Endodermal cell (in vitro differentiated cells): ENCODE results near the gene OR2M7. TPM values are rescaled to one million over a fixed set of nuclear protein-coding genes. Genes with fewer than 3 reads are reported as not detected.

Experiments
- DNase-seq: peaks from one replicate; pipeline ENCODE4 v3.0.0-alpha.2; 2017
- H3K27ac ChIP-seq: 2 replicates; pipeline ENCODE4 v1.5.1; 2013; ENCODE audit warnings: mild to moderate bottlenecking, low read depth, low read length, moderate library complexity
- H3K27me3 ChIP-seq: 2 replicates; pipeline ENCODE4 v1.6.1; 2013; ENCODE audit warnings: mild to moderate bottlenecking, low read length, moderate library complexity; ENCODE audit not compliant: insufficient read depth, control insufficient read depth, poor library complexity, severe bottlenecking
- H3K36me3 ChIP-seq: 2 replicates; pipeline ENCODE4 v1.7.0; 2013; ENCODE audit warnings: mild to moderate bottlenecking, low read length, moderate library complexity; ENCODE audit not compliant: control insufficient read depth, insufficient read depth
- H3K4me1 ChIP-seq: one replicate; pipeline ENCODE4 v1.7.0; 2013; ENCODE audit warnings: low read length; ENCODE audit not compliant: control insufficient read depth, insufficient read depth
- H3K4me3 ChIP-seq: 2 replicates; pipeline ENCODE4 v1.5.1; 2013; ENCODE audit warnings: mild to moderate bottlenecking, low read length, moderate library complexity
- H3K9ac ChIP-seq: 2 replicates; pipeline ENCODE4 v1.6.1; 2013; ENCODE audit warnings: mild to moderate bottlenecking, low read length, moderate library complexity; ENCODE audit not compliant: poor library complexity, severe bottlenecking; ENCODE audit errors: extremely low read depth
- H3K9me3 ChIP-seq: 2 replicates; pipeline ENCODE4 v1.6.1; 2013; ENCODE audit warnings: mild to moderate bottlenecking, low read length, moderate library complexity; ENCODE audit not compliant: control insufficient read depth
- H3K27ac Mint-ChIP-seq: 2 replicates; pipeline ENCODE4 v1.8.0; 2020; ENCODE audit warnings: mixed read lengths
- H3K27me3 Mint-ChIP-seq: 2 replicates; pipeline ENCODE4 v1.8.0; 2021; ENCODE audit warnings: mild to moderate bottlenecking, mixed read lengths; ENCODE audit not compliant: insufficient read depth
- H3K36me3 Mint-ChIP-seq: 2 replicates; pipeline ENCODE4 v1.8.0; 2020; ENCODE audit warnings: low read depth, mixed read lengths
- H3K4me1 Mint-ChIP-seq: 2 replicates; pipeline ENCODE4 v1.8.0; 2020; ENCODE audit warnings: mixed read lengths
- H3K4me3 Mint-ChIP-seq: 2 replicates; pipeline ENCODE4 v1.8.0; 2020; ENCODE audit warnings: mild to moderate bottlenecking, moderate library complexity, mixed read lengths
- H3K9me3 Mint-ChIP-seq: 2 replicates; pipeline ENCODE4 v1.8.0; 2020; ENCODE audit warnings: mild to moderate bottlenecking, mixed read lengths
- CTCF ChIP-seq: fragments of 200-600 bp; sonication (generic); conservative IDR thresholded peaks from 2 replicates; pipeline ENCODE4 v1.5.0; 2021; ENCODE audit warnings: antibody characterized with exemption, mild to moderate bottlenecking
- WGBS, 2 experiments: methylation state at CpG; one replicate each; pipeline versions ENCODE4 v1.1.5 to v1.1.7; 2013; ENCODE audit warnings: missing lambda C conversion rate in 2 of 2, mixed read lengths in 1 of 2; ENCODE audit not compliant: insufficient coverage in 1 of 2, insufficient read length in 1 of 2; 5-methylcytosine and 5-hydroxymethylcytosine counted together
- long read RNA-seq, 4 experiments: library from polyadenylated mRNA in 2 of 4; library from RNA in 1 of 4; library from capped mRNA in 1 of 4; stranded (forward) in 3 of 4; unstranded in 1 of 4; transcript quantifications; one replicate each; pipeline ENCODE4 v2.0.0, GENCODE V29; 2020 to 2021; ENCODE audit warnings: inconsistent platforms in 1 of 4
- polyA plus RNA-seq, 2 experiments: library from polyadenylated mRNA; stranded (reverse); fragments of 50-300 nt; gene quantifications; one replicate each; pipeline ENCODE4 v1.2.3, GENCODE V29; 2013
- total RNA-seq, 2 donors: library from RNA; stranded (reverse); fragmentation: NEBNext Ultra II Directional in 1 of 2; extraction: Animal tissue kit (Norgen Biotek cat#: 25700) in 1 of 2; gene quantifications; 2 replicates in 1 of 2; 3 replicates in 1 of 2; pipeline ENCODE4 v1.2.1, GENCODE V29; 2021

Gene OR2M7, protein sequence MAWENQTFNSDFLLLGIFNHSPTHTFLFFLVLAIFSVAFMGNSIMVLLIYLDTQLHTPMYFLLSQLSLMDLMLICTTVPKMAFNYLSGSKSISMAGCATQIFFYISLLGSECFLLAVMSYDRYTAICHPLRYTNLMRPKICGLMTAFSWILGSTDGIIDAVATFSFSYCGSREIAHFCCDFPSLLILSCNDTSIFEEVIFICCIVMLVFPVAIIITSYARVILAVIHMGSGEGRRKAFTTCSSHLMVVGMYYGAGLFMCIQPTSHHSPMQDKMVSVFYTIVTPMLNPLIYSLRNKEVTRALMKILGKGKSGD
- not detected for total RNA-seq
- polyA plus RNA-seq (2013, experiment 1 of 2): not detected
- not detected for polyA plus RNA-seq (2013, experiment 2 of 2)
- long read RNA-seq, experiment 1: 0 reads
- long read RNA-seq, experiment 2: 0 reads
- long read RNA-seq, experiment 3: 0 reads
- long read RNA-seq, experiment 4: 0 reads

DNA sequence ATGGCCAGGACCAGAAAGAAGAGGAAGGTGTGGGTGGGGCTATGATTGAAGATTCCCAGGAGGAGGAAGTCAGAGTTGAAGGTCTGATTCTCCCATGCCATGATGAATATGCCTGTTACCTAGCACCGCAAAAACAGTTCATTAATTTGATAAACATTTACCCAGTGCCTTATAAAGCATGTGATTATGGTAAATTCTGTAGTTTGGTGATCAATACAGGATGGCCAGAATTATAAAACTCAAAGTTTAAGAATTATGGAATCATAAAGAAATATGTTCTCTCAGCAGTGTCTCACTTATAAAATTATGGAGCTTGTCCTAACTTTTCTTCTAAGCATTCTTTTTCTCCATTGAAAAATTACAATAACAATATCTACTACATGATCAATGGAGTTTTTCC is at the start of gene OR2M7:
TSS of gene OR2M7 (minus strand) at position 101 of the 400 bp plus-strand sequence. CDS start at position 101, 0 bp downstream.
- Mint-ChIP-seq H3K27ac (no peak within 1 kb of the TSS), H3K9me3 (peaks cover 85% of the 10 kb centered on the region), H3K4me1 (no peaks in the 10 kb centered on the region), H3K27me3 (no peaks in the 10 kb centered on the region), H3K36me3 (peaks cover 4% of the 10 kb centered on the region), H3K4me3 (no peak within 1 kb of the TSS)
- WGBS, 2 experiments: 83% methylated on average over 1 of the region's 1 CpG; no CpG with 5 or more reads in 1 of the 2 experiments
- Histone ChIP-seq H3K36me3 (no peaks in the 10 kb centered on the region), H3K4me1 (no peaks in the 10 kb centered on the region), H3K27ac (no peak within 1 kb of the TSS), H3K27me3 (no peaks in the 10 kb centered on the region), H3K9ac (no peak within 1 kb of the TSS), H3K9me3 (peaks cover 66% of the 10 kb centered on the region), H3K4me3 (no peak within 1 kb of the TSS)
- DNase-seq: no peak
- TF ChIP-seq CTCF: no peak

DNA sequence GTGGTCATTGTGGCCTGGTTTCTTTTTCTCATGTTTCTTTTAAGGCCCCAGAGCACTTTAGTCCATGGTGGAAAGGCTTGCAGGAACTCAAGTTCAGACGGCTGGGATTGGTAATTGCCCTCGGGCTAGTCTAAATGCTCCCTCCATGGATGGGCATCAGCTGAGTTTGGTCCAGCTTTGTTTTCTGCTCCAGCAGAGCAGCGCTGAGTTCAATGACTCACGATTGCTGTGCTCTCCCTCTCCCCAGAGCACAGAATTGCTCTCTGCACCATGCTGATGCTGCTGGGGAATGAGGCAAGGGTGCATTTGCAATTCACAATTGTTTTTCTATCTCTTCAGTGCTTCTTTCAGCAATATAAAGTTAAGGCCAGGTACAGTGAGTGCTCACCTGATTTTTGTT is 49.4 kb upstream of the OR2M7 start:
- no peak overlapping the region for H3K27ac Mint-ChIP-seq
- peaks cover 95% of the 10 kb centered on the region for H3K9me3 Mint-ChIP-seq
- no peak overlapping the region for H3K27ac ChIP-seq
- no peak overlapping the region for H3K4me3 ChIP-seq
- no peaks in the 10 kb centered on the region for H3K36me3 ChIP-seq
- H3K36me3 Mint-ChIP-seq: no peaks in the 10 kb centered on the region
- WGBS, 2 experiments: 56 to 66% methylated on average over 4 of the region's 4 CpGs
- H3K27me3 Mint-ChIP-seq: no peaks in the 10 kb centered on the region
- peaks cover 88% of the 10 kb centered on the region for H3K9me3 ChIP-seq
- no peak overlapping the region for H3K4me3 Mint-ChIP-seq
- no peaks in the 10 kb centered on the region for H3K27me3 ChIP-seq
- no peaks in the 10 kb centered on the region for H3K4me1 Mint-ChIP-seq
- H3K4me1 ChIP-seq: no peaks in the 10 kb centered on the region
- DNase-seq: no peak
- TF ChIP-seq CTCF: no peak
- H3K9ac ChIP-seq: no peak overlapping the region

- TF ChIP-seq CTCF: no peak
- Histone ChIP-seq H3K27me3 (no peaks in the 10 kb centered on the region), H3K4me1 (no peaks in the 10 kb centered on the region), H3K27ac (no peak overlapping the region), H3K9ac (no peak overlapping the region), H3K4me3 (no peak overlapping the region), H3K36me3 (no peaks in the 10 kb centered on the region), H3K9me3 (peaks cover 90% of the 10 kb centered on the region)
- Mint-ChIP-seq H3K4me1 (no peaks in the 10 kb centered on the region), H3K9me3 (peaks cover 96% of the 10 kb centered on the region), H3K27me3 (no peaks in the 10 kb centered on the region), H3K4me3 (no peak overlapping the region), H3K36me3 (no peaks in the 10 kb centered on the region), H3K27ac (no peak overlapping the region)
- no peak for DNase-seq
- 65 to 73% methylated on average over 4 to 5 of the region's 5 CpGs for WGBS, 2 experiments
Observed at GRCh38 chr1:248372394-248372793, 48.0 kb upstream of the OR2M7 start.
